ENCODE data around the gene DSC2. TPM values are rescaled to one million over a fixed set of nuclear protein-coding genes. Genes with fewer than 3 reads are reported as not detected.

The DSC2 gene
- total RNA-seq, 1 donor from 2014 or later: not detected

DNA sequence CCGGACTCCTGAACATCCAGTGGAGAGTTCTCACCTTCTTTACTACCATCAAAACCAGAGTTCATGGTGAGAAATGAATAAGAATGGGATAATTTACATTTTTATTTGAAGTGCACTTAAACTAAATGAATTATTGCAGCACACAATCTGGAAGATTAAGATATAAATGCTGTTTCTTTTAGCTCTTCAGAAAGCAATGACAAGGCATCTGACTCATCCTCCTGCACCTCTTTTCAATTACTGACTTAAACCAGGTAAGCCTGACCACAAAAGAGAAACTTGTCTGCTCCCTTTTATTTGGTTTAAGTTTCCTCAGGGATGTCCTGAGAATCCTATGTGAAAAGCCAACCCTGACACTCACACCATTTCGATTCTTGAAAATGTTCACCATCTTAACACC, 720 bp upstream of the DSC2 start:
- DNase-seq (no peak), ATAC-seq (ENCODE audit: low read depth) (no peak)
- intact Hi-C loops (cut with micrococcal nuclease): loop anchor here (10.0 kb wide), 1 partner anchor 58 kb away; the partner anchor contains the start of gene DSC3
- Mint-ChIP-seq H3K4me3 (no peak overlapping the region), H3K9me3 (no peaks in the 10 kb centered on the region), H3K27me3 (peaks cover 7% of the 10 kb centered on the region), H3K36me3 (ENCODE audit: low read depth) (no peaks in the 10 kb centered on the region), H3K27ac (no peak overlapping the region), H3K4me1 (no peaks in the 10 kb centered on the region)
- TF ChIP-seq, protein P1, sequence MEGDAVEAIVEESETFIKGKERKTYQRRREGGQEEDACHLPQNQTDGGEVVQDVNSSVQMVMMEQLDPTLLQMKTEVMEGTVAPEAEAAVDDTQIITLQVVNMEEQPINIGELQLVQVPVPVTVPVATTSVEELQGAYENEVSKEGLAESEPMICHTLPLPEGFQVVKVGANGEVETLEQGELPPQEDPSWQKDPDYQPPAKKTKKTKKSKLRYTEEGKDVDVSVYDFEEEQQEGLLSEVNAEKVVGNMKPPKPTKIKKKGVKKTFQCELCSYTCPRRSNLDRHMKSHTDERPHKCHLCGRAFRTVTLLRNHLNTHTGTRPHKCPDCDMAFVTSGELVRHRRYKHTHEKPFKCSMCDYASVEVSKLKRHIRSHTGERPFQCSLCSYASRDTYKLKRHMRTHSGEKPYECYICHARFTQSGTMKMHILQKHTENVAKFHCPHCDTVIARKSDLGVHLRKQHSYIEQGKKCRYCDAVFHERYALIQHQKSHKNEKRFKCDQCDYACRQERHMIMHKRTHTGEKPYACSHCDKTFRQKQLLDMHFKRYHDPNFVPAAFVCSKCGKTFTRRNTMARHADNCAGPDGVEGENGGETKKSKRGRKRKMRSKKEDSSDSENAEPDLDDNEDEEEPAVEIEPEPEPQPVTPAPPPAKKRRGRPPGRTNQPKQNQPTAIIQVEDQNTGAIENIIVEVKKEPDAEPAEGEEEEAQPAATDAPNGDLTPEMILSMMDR (IDR thresholded peaks at IDR 0.05): no peak
- ChIA-PET POLR2A (no interaction called here), CTCF (no interaction called here)

GRCh38 chr18:31101183-31102024, 817 bp downstream of the DSC2 start:
- Mint-ChIP-seq H3K4me3 (no peak overlapping the region), H3K27ac (no peak overlapping the region), H3K27me3 (peaks cover 7% of the 10 kb centered on the region), H3K36me3 (ENCODE audit: low read depth) (no peaks in the 10 kb centered on the region), H3K4me1 (no peaks in the 10 kb centered on the region), H3K9me3 (no peaks in the 10 kb centered on the region)
- TF ChIP-seq, protein P1 (IDR thresholded peaks at IDR 0.05): no peak
- DNase-seq: no peak
- ATAC-seq (ENCODE audit: low read depth): no peak
- intact Hi-C loops (cut with micrococcal nuclease): loop anchor here (10.0 kb wide), 1 partner anchor 57 kb away; the partner anchor contains the start of gene DSC3
- POLR2A ChIA-PET: no interaction called here
- CTCF ChIA-PET: no interaction called here

GRCh38 chr18:31100436-31101182, 1.6 kb downstream of the DSC2 start:
- Mint-ChIP-seq H3K4me3 (no peak overlapping the region), H3K36me3 (ENCODE audit: low read depth) (no peaks in the 10 kb centered on the region), H3K4me1 (no peaks in the 10 kb centered on the region), H3K27me3 (peaks cover 7% of the 10 kb centered on the region), H3K9me3 (no peaks in the 10 kb centered on the region), H3K27ac (no peak overlapping the region)
- ATAC-seq (ENCODE audit: low read depth): no peak
- no peak for DNase-seq
- intact Hi-C loops (cut with micrococcal nuclease): loop anchor here (10.0 kb wide), 1 partner anchor 56 kb away; the partner anchor contains the start of gene DSC3
- TF ChIP-seq, protein P1 (IDR thresholded peaks at IDR 0.05): no peak
- ChIA-PET CTCF (no interaction called here), POLR2A (no interaction called here)

DNA sequence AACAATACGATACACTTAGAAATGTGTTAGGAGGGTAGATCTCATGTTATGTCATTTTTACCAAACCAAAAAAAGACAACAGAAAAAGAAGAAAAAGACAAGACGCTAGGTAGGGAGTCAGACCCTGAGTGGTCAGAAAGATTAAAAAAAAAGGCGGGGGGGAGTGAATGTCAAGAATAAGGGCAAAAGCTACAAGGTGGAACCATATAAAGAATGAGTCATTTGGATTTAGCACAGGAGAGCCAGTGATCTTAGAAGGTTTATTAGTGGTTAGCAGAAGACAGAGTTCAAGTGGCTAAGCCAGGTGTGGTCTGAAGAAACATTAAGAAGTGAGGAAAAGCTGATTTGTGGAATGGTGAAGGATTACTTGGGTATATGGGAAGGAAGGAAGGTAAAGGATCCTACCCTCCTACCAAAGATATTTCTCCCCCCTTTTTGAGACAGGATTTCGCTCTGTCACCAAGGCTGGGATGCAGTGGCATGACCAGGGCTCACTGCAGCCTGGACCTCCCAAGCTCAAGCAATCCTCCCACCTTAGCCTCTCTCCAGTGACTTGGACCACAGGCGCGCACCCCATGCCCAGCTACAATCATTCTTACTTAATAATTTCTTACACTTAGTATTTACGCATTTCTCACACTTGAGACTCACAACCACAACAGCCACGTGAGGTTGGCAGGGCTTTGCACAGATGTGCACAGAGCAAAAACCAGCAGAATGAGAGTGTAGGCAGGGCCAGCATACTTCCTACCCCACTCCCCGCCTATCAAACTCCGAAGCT, 2.6 kb downstream of the DSC2 start:
- H3K9me3 Mint-ChIP-seq: no peaks in the 10 kb centered on the region
- H3K4me1 Mint-ChIP-seq: no peaks in the 10 kb centered on the region
- peaks cover 7% of the 10 kb centered on the region for H3K27me3 Mint-ChIP-seq
- no peak overlapping the region for H3K4me3 Mint-ChIP-seq
- no peaks in the 10 kb centered on the region for H3K36me3 Mint-ChIP-seq (ENCODE audit: low read depth)
- TF ChIP-seq, protein P1 (IDR thresholded peaks at IDR 0.05): no peak
- intact Hi-C loops (cut with micrococcal nuclease): loop anchor here (10.0 kb wide), 1 partner anchor 55 kb away; the partner anchor contains the start of gene DSC3
- H3K27ac Mint-ChIP-seq: no peak overlapping the region
- POLR2A ChIA-PET: no interaction called here
- ATAC-seq (ENCODE audit: low read depth) (no peak), DNase-seq (no peak)
- CTCF ChIA-PET: no interaction called here
